Pulmonary artery endothelial cell (primary cell): Measurements from ENCODE around the gene RGP1. TPM values are rescaled to one million over a fixed set of nuclear protein-coding genes. Genes with fewer than 3 reads are reported as not detected.
A peak's percentile ranks its signal among the peaks of the same experiment; 100 is the strongest.

ENCODE experiments used
- DNase-seq: peaks from one replicate; pipeline ENCODE4 v3.0.0-alpha.2; 2011; ENCODE audit warnings: low read depth, low spot score
- total RNA-seq: library from RNA; depleted of rRNA; stranded (reverse); fragments of >200 nt; gene quantifications from 2 replicates; pipeline ENCODE4 v1.2.3, GENCODE V29; 2014

Gene RGP1
- total RNA-seq, 1 donor from 2014 or later, result 13.2 TPM

DNA sequence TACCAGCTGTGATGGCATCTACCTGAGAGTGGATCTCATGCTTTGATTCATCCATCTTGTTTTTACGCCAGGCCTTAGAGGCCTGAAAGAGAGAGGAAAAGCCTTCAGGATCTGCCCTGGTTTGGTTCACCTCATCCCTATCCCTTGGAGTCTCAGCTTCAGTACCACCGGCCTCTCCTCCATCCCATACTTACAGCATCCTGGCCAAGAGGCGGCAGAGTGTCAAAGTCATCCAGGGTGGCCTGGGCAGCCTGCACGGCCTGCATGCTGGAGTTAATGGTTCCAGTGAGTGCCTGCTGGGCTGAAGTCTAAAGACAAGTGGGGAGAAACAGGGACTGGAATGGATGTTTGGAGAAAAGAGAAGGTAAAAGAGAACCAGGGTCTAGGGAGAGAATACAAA is 29.5 kb upstream of the RGP1 start:
- DNase-seq, result no peak

DNA sequence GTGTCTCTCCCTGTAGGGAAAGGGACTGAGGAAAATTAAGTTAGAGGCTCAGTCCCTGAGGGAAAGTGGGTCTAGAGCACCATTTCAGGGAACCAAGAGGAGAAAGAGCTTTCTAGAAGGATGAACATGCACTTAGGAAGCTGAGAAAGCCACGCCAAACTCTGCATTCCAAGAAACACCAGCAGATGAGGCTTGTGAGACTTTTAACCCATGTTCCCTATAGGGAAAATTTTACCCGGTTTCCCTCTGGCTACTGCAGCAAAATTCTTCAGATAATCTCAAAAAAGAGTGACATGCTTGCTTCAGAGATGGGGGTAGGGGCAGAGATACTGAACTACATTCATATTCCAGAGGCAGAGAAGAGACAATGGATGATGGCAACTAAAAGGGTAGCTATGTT is 25.7 kb upstream of the RGP1 start:
- no peak for DNase-seq

DNA sequence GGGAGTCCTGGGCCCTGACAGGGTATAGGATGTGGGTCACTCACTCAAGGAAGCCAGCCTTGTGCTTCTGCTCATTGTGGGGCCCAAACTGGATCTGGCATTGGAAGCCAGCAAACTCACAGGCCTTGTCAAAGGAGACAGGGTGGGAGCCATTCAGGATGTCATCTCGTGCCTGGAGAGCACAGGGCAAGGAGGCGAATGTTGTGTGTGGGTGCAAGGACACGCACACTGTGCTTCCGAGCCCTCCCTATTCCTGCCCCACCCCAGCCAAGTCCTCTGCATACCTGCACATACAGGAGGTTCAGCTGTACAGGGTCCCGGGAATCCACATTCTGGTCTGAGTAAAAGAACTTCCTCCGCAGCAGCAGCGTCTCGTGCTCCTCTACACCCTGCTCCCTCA is 25.2 kb upstream of the RGP1 start:
- no peak for DNase-seq

DNA sequence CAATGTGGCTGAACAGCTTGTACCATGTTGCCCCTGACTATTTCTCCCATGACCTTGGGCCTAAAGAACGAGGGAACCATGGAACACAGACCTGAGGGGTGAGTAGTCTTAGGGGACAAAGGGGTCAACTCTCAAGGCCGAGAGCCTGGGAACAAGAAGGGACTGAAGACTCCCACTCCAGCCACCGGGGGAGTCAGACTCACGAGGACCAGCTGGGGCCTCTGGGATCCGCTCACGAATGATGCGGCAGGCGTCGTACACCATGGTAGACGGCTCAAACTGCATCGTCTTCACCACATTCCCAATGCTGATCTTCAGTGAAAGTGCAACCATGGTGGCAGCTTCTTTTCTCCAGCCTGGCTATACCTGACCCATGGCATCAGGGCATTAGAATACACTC is 23.7 kb upstream of the RGP1 start:
- DNase-seq, result no peak

DNA sequence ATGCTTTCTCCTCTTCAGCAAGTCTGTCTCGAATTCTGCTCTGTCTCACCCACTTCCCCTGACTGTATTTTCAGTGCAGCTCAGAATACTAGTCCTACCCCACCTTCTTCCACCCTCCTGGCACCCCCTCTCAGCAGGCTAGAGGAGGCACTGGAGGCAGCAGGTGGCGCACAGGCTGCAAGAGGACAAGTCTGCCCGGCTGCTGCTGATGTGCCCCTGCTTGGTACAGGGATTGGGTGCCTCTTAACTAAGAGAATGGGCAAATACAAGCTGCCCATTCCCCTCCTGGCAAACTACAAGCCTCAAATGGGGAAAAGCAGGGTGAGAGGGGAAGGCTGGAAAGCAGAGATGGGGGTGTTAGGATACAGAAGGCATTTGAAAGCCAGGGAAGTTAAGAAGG is 22.2 kb upstream of the RGP1 start:
- no peak for DNase-seq

DNA sequence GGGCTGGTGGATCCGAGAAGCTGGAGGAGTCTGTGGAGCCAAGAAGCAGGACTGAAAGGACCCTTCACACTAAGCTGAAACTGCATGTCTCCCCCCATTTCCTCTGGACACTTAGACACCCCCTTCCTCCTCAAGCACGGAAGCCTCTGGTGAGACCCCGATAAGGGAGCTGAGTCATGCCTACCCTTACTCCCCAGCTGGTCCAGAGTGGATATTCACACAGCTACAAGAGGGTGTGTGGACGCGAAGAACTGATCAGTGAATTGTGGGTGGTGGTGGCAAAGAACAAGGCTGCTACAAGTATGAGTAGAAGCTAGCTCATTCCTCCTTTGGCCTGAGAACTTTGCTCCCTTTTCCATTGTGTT is 21.4 kb upstream of the RGP1 start:
- DNase-seq, result no peak

DNA sequence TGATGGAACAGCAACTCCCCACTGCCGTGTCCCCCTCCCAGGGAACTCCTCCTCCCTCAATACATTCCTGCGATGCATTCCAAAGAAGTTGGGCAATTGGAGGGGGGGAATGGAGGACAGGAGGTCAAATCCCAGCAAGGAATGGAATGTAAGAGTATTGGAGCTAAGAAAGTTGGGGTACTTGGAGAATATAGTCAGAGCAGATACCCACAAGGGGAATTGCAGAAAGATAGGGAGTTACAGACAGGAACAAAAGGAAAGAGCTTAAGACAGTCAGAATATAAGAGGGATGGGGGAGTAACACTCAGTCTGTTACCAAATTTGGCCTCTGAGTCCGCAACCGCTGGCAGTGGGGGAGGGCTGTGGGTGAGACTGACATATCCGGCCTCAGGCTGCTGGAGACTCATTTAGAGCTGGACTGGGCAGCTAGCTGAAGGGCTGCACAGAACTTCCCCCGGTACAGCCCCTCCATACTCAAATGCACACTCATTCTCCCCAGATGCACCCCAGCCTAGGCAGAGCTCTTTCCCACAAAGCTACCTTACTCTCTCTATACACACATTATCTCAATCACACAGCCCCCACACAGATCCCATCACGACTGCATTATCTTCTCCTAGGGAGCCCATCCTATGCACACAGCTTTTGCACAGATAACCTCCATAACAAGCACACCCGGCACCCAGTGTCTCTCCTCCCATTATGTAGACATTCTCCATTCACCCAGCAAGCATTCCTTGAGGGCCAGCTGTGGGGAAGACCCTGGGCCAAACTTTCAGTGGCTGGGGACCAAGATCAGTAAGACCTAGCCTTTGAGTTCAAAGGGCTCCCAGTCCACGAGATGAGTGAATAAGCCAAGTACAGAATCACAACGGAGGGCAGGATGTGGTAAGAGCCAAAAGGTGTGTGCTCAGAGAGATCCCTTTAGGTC is 20.8 kb upstream of the RGP1 start:
- DNase-seq, result peak; percentile 79

DNA sequence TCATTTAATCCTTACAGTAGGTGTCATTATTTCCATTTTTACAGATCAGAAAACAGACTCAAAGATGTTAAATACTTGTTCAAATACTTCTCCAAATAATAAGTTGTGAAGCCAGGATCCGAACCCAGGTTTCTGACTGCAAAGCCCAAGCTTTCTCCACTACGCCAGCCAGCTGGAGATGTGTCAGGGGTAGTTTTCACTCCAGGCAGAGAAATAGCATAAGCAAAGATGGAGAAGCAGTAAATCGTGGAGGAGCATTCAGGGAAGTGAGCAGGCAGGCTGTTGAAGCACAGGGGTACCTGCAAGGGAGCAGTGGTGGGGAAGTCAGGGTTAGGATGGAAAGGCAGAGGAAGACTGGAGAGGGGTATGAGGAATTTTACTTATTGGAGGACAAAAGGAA is 20.0 kb upstream of the RGP1 start:
- no peak for DNase-seq

DNA sequence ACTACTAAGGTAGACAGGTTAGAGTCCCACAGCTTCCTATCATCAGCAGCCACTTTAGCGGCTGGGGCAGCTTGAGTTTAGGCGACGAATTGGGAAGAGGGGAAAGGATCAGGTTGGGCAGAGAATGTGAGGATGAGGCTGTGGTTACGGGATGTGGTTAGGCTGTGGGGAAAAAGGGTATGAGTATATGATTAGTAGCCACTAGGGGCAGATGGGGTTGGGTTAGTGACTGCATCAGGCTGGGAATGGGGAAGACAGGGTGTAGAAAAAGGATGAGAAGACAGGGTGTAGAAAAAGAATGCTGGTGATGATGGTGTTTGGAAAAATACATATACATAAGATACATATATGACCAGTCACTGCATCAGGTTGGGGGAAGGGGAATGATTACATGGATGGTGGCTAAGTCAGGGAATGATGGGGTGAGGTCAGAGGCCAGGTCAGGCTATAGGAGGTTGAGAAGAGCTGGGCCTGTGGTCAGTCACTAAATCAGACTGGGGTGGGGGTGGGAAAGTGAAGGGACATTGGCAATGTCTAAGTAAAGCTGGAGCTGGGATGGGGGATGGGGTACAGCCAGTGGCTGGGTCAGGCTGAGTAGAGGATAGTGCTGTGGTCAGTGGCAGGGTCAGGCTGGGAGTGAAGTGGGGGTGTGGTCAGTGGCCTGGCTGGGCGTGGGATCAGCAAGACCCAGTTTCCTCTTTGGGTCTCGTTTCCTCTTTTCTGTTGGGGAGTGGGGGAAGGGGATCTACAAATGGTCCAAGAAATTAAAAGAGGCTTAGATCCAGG is 19.2 kb upstream of the RGP1 start:
- no peak for DNase-seq

DNA sequence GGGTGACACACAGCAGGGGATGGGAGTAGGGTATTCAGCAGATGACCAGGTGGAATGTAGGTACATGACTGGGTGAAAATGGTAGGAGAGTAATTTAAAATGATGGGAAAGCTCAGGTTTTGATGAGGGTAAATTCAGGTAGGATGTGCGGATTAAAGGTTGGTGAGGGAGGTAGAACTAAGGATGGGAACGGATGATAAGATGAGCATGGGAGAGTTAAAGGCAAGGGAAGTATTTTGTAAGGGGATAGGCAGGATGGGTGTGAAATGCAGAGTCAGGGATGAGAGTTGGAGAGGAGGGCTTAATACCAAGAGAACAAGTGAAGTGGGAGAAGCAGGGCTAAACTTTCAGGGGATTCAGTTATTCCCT is 18.6 kb upstream of the RGP1 start:
- no peak for DNase-seq

DNA sequence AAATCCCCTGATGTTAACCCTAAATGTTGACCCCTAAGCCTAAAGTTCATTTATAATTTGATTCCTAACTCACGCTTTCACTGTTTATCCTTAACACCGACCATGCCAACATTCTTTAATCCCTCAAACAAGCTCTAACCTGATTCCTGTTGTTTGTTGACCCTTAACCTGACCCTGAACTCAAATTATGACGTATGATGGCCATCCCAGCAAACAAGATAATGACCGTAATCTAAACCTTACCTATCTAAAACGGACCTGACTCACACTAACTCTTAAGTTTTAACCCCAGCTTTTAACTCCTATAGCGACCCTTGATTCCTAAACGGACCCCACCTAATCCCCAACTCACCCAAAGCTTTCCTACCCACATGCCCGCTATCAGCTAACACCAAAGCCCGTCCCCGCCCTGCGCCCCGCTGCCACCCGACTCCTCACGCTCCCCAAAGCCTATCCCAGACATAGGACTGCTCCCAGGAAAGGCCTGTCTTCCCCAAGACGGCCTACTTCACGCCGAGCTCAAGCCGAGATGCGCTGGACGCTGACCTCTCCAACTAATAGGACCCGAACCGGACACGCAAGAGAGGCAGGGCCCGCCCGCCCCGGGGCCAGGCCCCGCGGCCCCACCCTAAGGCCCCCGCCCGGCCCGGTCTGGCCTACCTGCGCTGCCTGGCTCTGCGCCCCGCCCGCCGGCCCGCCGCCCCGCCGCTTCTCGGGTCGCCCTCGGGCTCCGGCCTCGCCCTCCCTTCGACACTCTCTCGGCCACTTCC is 17.5 kb upstream of the RGP1 start:
- no peak for DNase-seq

DNA sequence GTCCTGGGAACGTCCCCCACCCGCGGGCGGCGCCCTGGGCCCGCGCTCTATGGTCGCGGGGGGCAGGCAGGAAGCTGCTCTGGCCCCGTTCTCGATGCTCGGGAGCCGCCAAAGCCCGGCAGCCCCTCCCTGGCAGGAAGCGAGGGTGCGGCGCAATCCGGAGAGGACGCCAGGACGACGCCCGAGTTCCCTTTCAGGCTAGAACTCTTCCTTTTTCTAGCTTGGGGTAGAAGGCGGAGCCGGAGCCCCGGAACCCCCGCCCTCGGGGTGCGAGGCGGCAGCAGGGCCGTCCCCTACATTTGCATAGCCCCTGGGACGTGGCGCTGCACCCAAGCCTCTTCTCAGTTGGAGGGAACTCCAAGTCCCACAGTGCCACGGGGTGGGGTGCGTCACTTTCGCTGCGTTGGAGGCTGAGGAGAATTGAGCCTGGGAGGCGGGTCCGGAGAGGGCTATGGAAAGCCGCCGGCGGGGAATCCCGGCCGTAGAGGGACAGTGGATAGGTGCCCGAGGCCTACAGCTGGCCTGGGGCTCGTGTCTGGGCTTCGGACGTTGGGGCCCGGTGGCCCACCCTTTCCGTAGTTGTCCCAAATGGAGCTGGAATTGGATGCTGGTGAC is 16.8 kb upstream of the RGP1 start, which contains the start of the genes CREB3 and TLN1:
Gene CREB3 (plus strand): TSS at position 482 of the 615 bp plus-strand sequence. CDS start 107 bp downstream, at position 589.
Gene TLN1 (minus strand): TSS at position 11 of the 615 bp plus-strand sequence. CDS start 6,501 bp downstream, outside the sequence.
- DNase-seq, result peak; percentile 98

DNA sequence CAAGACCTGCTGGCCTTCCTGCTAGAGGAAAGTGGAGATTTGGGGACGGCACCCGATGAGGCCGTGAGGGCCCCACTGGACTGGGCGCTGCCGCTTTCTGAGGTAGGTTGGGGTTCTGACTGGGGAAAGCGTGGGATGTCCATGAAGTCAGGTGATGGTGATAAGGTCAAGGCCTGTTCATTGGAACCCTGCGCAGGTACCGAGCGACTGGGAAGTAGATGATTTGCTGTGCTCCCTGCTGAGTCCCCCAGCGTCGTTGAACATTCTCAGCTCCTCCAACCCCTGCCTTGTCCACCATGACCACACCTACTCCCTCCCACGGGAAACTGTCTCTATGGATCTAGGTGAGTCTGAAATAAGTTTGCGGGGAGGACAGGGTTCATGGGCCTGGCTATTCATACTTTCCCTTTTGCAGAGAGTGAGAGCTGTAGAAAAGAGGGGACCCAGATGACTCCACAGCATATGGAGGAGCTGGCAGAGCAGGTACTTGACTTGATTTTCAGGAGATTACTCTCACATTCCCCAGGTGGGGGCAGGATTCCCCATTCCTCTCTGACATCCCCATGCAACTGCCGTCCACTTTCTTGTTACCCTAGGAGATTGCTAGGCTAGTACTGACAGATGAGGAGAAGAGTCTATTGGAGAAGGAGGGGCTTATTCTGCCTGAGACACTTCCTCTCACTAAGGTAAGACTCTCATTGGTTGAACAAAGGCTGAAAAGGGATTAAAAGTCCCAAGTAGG is 16.1 kb upstream of the RGP1 start:
- no peak for DNase-seq

DNA sequence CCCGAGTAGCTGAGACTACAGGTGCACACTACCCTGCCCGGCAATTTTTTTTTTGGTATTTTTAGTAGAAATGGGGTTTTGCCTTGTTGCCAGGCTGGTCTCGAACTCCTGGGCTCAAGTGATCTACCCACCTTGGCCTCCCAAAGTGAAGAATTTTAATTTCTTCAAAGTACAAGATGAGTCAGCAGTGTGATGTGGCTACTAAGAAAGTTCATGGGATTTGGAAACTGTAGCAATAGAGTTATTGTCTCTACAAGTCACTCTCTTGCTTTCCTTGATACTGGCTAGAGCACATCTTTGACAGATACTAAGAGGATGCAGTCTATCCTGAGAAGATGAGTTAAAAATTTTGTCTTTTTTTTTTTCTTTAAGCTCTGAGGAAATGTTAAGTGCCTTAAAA is 15.0 kb upstream of the RGP1 start:
- no peak for DNase-seq

DNA sequence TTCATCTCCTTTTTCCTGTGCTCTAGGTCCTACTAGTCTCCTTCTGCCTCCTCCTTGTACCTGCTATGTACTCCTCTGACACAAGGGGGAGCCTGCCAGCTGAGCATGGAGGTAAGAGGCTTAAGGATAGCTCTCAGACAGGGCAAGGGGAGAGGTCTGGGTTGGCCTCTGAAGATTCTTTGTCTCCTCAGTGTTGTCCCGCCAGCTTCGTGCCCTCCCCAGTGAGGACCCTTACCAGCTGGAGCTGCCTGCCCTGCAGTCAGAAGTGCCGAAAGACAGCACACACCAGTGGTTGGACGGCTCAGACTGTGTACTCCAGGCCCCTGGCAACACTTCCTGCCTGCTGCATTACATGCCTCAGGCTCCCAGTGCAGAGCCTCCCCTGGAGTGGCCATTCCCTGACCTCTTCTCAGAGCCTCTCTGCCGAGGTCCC is 12.9 kb upstream of the RGP1 start:
- no peak for DNase-seq

DNA sequence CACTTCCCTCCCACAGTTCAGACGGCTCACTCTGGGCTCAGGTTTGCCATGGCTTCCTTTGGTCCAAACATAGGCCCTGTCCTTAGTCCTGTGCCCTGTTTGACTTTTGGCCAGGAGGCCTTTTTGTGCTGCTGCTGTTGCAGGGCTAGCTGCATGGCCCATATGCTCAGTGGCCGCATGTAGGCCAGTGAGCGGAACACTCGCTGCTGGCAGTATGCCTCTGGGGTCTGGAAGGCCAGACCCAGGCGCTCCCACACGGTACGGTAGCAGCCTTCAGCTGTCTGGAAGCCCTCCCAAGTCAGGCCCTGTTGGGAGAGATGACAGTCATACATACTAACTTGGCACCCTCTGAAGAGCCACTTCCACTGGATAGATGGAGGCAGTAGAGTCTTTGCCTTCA is 11.9 kb upstream of the RGP1 start:
- no peak for DNase-seq

DNA sequence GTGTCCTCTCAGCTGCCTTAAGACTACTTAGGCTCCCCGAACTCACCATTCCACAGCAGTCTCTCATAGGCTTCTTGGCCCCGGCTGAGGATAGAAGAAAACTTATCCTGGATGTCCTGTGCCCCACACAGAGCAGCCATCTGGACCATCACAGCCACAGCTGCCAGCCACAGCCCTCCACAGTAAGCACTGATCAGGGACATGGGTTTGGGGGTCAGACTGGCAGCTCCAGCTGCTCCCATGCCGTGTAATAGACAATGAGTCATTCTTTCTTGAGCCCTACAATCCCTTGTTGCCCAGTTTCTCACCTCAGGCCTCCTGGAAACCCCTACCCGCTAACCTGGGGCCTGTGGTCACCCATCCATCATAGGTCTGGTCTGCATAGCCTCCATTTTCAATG is 10.9 kb upstream of the RGP1 start:
- no peak for DNase-seq

DNA sequence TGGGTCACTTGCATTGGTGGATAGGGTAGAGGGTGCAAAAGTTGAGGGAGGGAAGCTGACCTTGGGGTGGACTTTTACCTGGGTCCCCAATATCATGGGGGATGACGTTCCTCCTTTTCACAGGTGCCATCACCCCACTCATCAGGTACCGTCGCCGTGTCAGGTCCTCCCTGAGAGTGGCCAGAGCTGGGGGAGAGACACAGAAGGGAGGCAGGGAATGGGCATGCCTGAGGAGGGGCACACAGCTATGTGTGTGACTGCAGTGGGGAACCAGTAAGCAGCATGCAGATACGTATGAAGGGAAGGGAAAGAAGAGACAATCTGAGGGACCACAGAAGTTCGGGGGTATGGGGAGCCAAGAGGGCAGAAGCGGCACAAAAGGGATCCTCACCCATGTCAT is 10.2 kb upstream of the RGP1 start:
- DNase-seq, result no peak

DNA sequence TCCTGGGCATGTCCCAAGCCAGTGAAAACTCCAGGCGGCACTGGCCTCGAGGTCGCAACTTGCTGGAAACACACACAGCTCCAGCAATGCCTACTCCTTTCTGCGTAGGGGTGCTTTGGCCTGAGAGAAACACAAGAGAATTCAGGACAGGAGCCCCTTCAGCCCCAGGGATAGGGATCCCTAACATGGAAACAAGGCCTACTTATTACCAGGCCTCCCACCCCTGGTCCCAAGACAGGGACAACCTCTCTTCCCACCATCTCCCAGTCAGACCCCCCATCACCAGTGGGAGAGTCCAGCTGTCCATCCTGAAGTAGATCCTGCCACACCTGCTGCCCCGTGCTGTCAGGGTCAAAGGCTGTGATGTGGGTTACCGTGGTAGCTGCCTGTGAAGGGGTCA is 8.8 kb upstream of the RGP1 start:
- DNase-seq, result no peak

DNA sequence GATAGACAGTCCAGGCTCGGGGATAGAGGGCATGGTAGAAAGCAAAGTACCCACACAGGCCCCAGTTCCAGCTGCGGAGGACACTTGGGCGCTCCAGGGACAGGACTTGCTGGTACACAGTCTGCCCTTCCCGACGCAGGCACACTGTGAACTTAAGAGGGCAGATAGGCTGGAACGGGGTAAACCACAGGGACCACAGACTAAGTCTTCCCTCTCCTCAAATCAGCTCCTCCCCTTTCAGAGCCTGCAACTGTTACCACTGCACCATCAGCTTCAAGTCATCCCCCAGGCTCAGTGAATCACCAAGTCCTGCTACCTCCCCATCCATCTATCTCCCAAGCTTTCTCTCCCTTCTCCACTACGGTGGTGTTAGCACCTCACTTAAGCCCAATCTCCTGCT is 7.3 kb upstream of the RGP1 start:
- DNase-seq, result no peak

DNA sequence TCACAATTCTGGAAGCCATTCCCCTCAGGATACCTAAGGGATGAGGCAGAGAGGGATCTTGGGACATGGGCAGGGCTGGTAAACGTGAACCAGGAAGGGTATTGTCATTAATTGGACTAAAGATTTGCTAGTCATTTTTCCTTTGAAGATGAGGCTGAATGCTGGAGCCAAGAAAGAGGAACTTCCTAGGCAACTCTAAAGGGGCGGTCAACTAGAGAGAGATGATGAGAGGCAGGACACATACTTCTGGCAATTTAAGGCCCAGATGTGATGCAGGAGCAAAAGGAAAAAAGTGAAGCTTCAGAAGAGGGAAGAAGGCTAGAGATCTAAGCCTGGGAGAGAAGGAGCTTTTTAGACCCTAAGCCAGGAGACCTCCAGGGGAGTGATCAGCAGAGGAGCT is 5.6 kb upstream of the RGP1 start:
- no peak for DNase-seq
